Endothelial cell of umbilical vein (primary cell): ENCODE measurements around the gene PLA2G4C. TPM values are rescaled to one million over a fixed set of nuclear protein-coding genes. Genes with fewer than 3 reads are reported as not detected.

Experiments
- BruUV-seq: library from RNA; stranded (reverse); fragments of 400-500 nt; replicated peaks from 2 replicates; lab custom pipeline; 2021; lab: Mats Ljungman, UMichigan
- CTCF ChIA-PET: fragments of 300-600, 350-600 bp; sonication (Branson Sonifier 250); formaldehyde crosslinking; loops from one replicate; lab custom pipeline; 2021; ENCODE audit warnings: antibody characterized with exemption, inconsistent platforms; lab: Charles Lee
- POLR2A ChIA-PET: fragments of 300-600, 350-600 bp; sonication (Branson Sonifier 250); formaldehyde crosslinking; loops from one replicate; lab custom pipeline; 2021; ENCODE audit warnings: antibody characterized with exemption, inconsistent platforms; lab: Charles Lee
- DNase-seq: peaks from one replicate; pipeline ENCODE4 v3.0.0-alpha.2; 2011; ENCODE audit warnings: low read depth, low spot score
- FAIRE-seq: peaks from 2 replicates; lab custom pipeline; 2011; peaks lifted over from hg19 to GRCh38; lab: Jason Lieb, UNC
- H2AFZ ChIP-seq: 2 replicates; pipeline ENCODE4 v1.6.0; 2012; ENCODE audit warnings: low read depth, low read length, control low read depth, inconsistent platforms
- H3K27ac ChIP-seq: 2 replicates; pipeline ENCODE4 v1.5.1; 2011; ENCODE audit warnings: low read depth, mild to moderate bottlenecking, control low read depth, low read length, moderate library complexity; ENCODE audit not compliant: insufficient read depth
- H3K27me3 ChIP-seq, 2 experiments: 2 replicates each; pipeline versions ENCODE4 v1.6.0 to v1.6.1; 2011; ENCODE audit warnings: low read length in 2 of 2, mixed read lengths in 1 of 2; ENCODE audit not compliant: control insufficient read depth in 2 of 2, insufficient read depth in 2 of 2
- H3K36me3 ChIP-seq, 2 experiments: 2 replicates in 1 of 2; 3 replicates in 1 of 2; pipeline ENCODE4 v1.5.1; 2011; ENCODE audit warnings: low read length in 2 of 2, mild to moderate bottlenecking in 1 of 2, moderate library complexity in 1 of 2; ENCODE audit not compliant: control insufficient read depth in 2 of 2, insufficient read depth in 2 of 2; ENCODE audit errors: extremely low read depth in 1 of 2
- H3K4me1 ChIP-seq: 3 replicates; pipeline ENCODE4 v1.5.1; 2011; ENCODE audit warnings: mild to moderate bottlenecking, low read length; ENCODE audit not compliant: control insufficient read depth, insufficient read depth; ENCODE audit errors: extremely low read depth
- H3K4me2 ChIP-seq: 2 replicates; pipeline ENCODE4 v1.6.1; 2011; ENCODE audit warnings: low read length, control low read depth, mixed read lengths; ENCODE audit not compliant: insufficient read depth
- H3K4me3 ChIP-seq, 3 experiments: fragments of 200-600 bp in 1 of 3; sonication (generic), shearing (Covaris generic) in 1 of 3; replicated peaks in 1 of 3; 2 replicates each; pipeline ENCODE4 v1.5.1; 2011 to 2016; ENCODE audit warnings: control low read depth in 3 of 3, low read length in 3 of 3, mild to moderate bottlenecking in 2 of 3, inconsistent platforms in 1 of 3, low read depth in 1 of 3, moderate library complexity in 1 of 3; ENCODE audit not compliant: insufficient read depth in 1 of 3
- H3K79me2 ChIP-seq: 2 replicates; pipeline ENCODE4 v1.6.0; 2012; ENCODE audit warnings: low read length, inconsistent platforms; ENCODE audit not compliant: control insufficient read depth, insufficient read depth
- H3K9ac ChIP-seq: replicated peaks from 2 replicates; pipeline ENCODE3; 2011; ENCODE audit warnings: low read length, control low read depth; ENCODE audit not compliant: insufficient read depth; ENCODE audit errors: extremely low read depth
- H3K9me1 ChIP-seq: replicated peaks from 3 replicates; pipeline ENCODE4 v1.6.0; 2011; ENCODE audit warnings: mild to moderate bottlenecking, low read length; ENCODE audit not compliant: control insufficient read depth, insufficient read depth; ENCODE audit errors: extremely low read depth
- H3K9me3 ChIP-seq: replicated peaks from 2 replicates; pipeline ENCODE4 v1.5.1; 2012; ENCODE audit warnings: low read length, inconsistent platforms; ENCODE audit not compliant: control insufficient read depth, insufficient read depth
- H4K20me1 ChIP-seq: replicated peaks from 2 replicates; pipeline ENCODE3; 2011; ENCODE audit warnings: mild to moderate bottlenecking, low read length; ENCODE audit not compliant: control insufficient read depth, insufficient read depth; ENCODE audit errors: extremely low read depth
- EZH2 ChIP-seq: IDR thresholded peaks from 2 replicates; pipeline ENCODE4 v1.6.1; 2012; ENCODE audit warnings: borderline replicate concordance, low read depth, mild to moderate bottlenecking, moderate library complexity, low read length, inconsistent platforms; ENCODE audit not compliant: severe bottlenecking
- FOS ChIP-seq: IDR thresholded peaks from 2 replicates; pipeline ENCODE4 v1.6.1; 2011; ENCODE audit warnings: mild to moderate bottlenecking, low read length, moderate library complexity, borderline replicate concordance; ENCODE audit not compliant: insufficient read depth
- GATA2 ChIP-seq: IDR thresholded peaks from 2 replicates; pipeline ENCODE4 v1.7.0; 2011; ENCODE audit warnings: low read depth, mild to moderate bottlenecking, moderate library complexity, mixed read lengths, low read length; ENCODE audit not compliant: insufficient read length, insufficient read depth
- JUN ChIP-seq: IDR thresholded peaks from 2 replicates; pipeline ENCODE4 v1.6.1; 2011; ENCODE audit warnings: borderline replicate concordance, low read depth; ENCODE audit not compliant: insufficient read length, insufficient read depth
- MYC ChIP-seq: IDR thresholded peaks from one replicate; pipeline ENCODE4 v1.6.1; 2011; ENCODE audit warnings: mild to moderate bottlenecking, low read depth, low read length
- POLR2A ChIP-seq: IDR thresholded peaks from 2 replicates; pipeline ENCODE4 v1.6.1; 2012; ENCODE audit warnings: low read depth, mild to moderate bottlenecking, control low read depth, low read length
- POLR2AphosphoS5 ChIP-seq: IDR thresholded peaks from 2 replicates; pipeline ENCODE4 v1.6.1; 2012; ENCODE audit warnings: low read depth, mild to moderate bottlenecking, control low read depth, low read length, moderate library complexity; ENCODE audit not compliant: insufficient read depth
- dilution Hi-C: fragments of 300-500 bp; cut with MboI; formaldehyde crosslinking; loops from one replicate; pipeline ENCODE4 v1.15.0; 2019; ENCODE audit warnings: low sequenced_read_pairs; ENCODE audit not compliant: extremely low pct_ligation_motif_present
- intact Hi-C: fragments of 100-400 bp; cut with micrococcal nuclease; formaldehyde crosslinking; loops from one replicate; pipeline ENCODE4 v1.10.0; 2022
- polyA plus RNA-seq, 4 experiments: library from polyadenylated mRNA; depleted of rRNA in 3 of 4; stranded (reverse) in 3 of 4; unstranded in 1 of 4; fragments of >200 nt; gene quantifications; 2 replicates each; pipeline versions ENCODE4 v1.2.1 to v1.2.3, GENCODE V29; 2011 to 2012; ENCODE audit warnings: missing spikeins in 1 of 4
- total RNA-seq: library from RNA; stranded (reverse); gene quantifications from 2 replicates; pipeline ENCODE4 v1.2.3, GENCODE V29; 2021
- TF ChIP-seq, protein P1 (sequence below): IDR thresholded peaks from 2 replicates; pipeline ENCODE4 v1.6.1; 2011; ENCODE audit not compliant: insufficient read depth, insufficient read length
- TF ChIP-seq, protein P2 (sequence below), 2 donors: IDR thresholded peaks; 1 replicate in 1 of 2; 2 replicates in 1 of 2; pipeline ENCODE4 v1.5.1; 2011; ENCODE audit warnings: low read length in 2 of 2, mild to moderate bottlenecking in 2 of 2, moderate library complexity in 2 of 2, control low read depth in 1 of 2, inconsistent platforms in 1 of 2, low read depth in 1 of 2; ENCODE audit not compliant: insufficient read depth in 1 of 2; ENCODE audit errors: extremely low read depth in 1 of 2

PLA2G4C gene
- total and polyA plus RNA-seq, 2 donors (not counting 3 experiments of a cell fraction or from before 2014, with no cell fraction given), result 53.1 to 63.4 TPM

DNA sequence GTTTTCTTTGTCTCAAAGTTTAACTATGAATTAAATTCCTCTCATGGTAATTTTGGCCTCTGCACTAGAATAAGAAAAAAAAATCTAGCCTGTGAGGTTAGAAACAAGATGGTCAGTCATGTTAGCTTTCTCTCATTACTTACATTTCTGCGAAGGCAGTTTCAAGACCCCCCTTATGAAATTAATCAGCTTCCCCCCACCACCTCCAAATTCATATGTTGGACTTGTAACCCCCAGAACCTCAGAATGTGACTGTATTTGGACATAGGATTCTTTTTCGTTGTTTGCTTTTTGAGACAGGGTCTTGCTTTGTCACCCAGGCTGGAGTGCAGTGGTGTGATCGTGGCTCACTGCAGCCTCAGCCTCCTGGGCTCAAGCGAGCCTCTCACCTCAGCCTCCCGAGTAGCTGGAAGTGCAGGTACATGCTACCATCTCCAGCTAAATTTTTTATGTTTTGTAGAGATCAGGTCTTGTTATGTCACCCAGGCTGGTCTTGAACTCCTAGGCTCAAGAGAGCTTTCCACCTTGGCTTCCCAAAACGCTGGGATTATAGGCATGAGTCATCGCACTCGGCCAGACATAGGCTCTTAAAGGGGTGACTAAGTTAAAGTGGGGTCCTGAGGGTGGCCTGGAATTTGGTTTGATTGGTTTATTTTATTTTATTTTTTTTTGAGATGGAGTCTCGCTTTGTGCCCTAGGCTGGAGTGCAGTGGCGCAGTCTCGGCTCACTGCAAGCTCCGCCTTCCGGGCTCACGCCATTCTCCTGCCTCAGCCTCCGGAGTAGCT is 1.4 kb downstream of the PLA2G4C start:
- Histone ChIP-seq H3K79me2 (no peaks in the 10 kb centered on the region), H3K27me3 (no peaks in the 10 kb centered on the region), H2AFZ (no peak overlapping the region), H3K9ac (no peak overlapping the region), H3K36me3 (no peaks in the 10 kb centered on the region), H3K4me2 (no peak overlapping the region), H3K9me3 (no peaks in the 10 kb centered on the region), H3K27ac (no peak overlapping the region), H3K4me1 (peaks cover 32% of the 10 kb centered on the region), H4K20me1 (no peaks in the 10 kb centered on the region), H3K9me1 (no peaks in the 10 kb centered on the region), H3K4me3 (no peak overlapping the region)
- dilution Hi-C loops (no loop called here), intact Hi-C loops (no loop called here)
- no TSS peak for BruUV-seq
- DNase-seq, result no peak
- ChIA-PET POLR2A (no interaction called here), CTCF (interaction anchor here (1.4 to 12.8 kb wide), 5 partner anchors 10 to 150 kb away, joined by 11 to 229 read pairs (median 15); no protein-coding TSS in a partner anchor)
- FAIRE-seq, result no peak
- TF ChIP-seq FOS, result no peak
- TF ChIP-seq, protein P1, sequence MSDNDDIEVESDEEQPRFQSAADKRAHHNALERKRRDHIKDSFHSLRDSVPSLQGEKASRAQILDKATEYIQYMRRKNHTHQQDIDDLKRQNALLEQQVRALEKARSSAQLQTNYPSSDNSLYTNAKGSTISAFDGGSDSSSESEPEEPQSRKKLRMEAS, result no peak
- peak; percentile 21 for TF ChIP-seq JUN

DNA sequence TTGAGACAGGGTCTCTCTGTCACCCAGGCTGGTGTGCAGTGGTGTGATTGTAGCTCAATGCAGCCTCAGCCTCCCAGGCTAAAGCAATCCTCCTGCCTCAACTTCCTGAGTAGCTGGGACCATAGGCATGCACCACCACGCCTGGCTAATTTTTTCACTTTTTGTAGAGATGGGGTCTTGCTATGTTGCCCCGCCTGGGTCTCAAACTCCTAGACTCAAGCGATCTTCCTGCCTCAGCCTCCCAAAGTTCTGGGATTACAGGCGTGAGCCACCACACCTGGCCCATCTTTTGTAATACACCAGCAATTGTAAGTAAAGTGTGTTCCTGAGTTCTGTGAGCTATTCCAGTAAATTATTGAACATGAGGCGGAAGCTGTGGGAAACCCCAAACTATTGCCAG is 6.7 kb downstream of the PLA2G4C start:
- H4K20me1 ChIP-seq, result no peaks in the 10 kb centered on the region
- DNase-seq (no peak), FAIRE-seq (no peak)
- no peak overlapping the region for H3K27ac ChIP-seq
- H3K9me1 ChIP-seq, result no peaks in the 10 kb centered on the region
- no TSS peak for BruUV-seq
- H3K4me1 ChIP-seq, result peaks cover 12% of the 10 kb centered on the region
- H3K4me3 ChIP-seq, result no peak overlapping the region
- no peaks in the 10 kb centered on the region for H3K79me2 ChIP-seq
- no peaks in the 10 kb centered on the region for H3K27me3 ChIP-seq
- no peak overlapping the region for H2AFZ ChIP-seq
- no peaks in the 10 kb centered on the region for H3K36me3 ChIP-seq
- no peaks in the 10 kb centered on the region for H3K9me3 ChIP-seq
- CTCF ChIA-PET, result interaction anchor here (1.0 to 12.8 kb wide), 6 partner anchors 21 to 230 kb away, joined by 3 to 229 read pairs (median 9); no protein-coding TSS in a partner anchor
- TF ChIP-seq, protein P2, sequence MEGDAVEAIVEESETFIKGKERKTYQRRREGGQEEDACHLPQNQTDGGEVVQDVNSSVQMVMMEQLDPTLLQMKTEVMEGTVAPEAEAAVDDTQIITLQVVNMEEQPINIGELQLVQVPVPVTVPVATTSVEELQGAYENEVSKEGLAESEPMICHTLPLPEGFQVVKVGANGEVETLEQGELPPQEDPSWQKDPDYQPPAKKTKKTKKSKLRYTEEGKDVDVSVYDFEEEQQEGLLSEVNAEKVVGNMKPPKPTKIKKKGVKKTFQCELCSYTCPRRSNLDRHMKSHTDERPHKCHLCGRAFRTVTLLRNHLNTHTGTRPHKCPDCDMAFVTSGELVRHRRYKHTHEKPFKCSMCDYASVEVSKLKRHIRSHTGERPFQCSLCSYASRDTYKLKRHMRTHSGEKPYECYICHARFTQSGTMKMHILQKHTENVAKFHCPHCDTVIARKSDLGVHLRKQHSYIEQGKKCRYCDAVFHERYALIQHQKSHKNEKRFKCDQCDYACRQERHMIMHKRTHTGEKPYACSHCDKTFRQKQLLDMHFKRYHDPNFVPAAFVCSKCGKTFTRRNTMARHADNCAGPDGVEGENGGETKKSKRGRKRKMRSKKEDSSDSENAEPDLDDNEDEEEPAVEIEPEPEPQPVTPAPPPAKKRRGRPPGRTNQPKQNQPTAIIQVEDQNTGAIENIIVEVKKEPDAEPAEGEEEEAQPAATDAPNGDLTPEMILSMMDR (IDR thresholded peaks at IDR 0.05; ENCODE audit: extremely low read depth in 1 of 2, insufficient read depth in 1 of 2, low read depth in 1 of 2, low read length in 2 of 2), result no peak
- TF ChIP-seq JUN (no peak), POLR2A (no peak), EZH2 (no peak), FOS (no peak), MYC (no peak), GATA2 (no peak), POLR2AphosphoS5 (no peak)
- TF ChIP-seq, protein P1, result no peak
- dilution Hi-C loops (no loop called here), intact Hi-C loops (no loop called here)
- no peak overlapping the region for H3K4me2 ChIP-seq
- H3K9ac ChIP-seq, result no peak overlapping the region
- POLR2A ChIA-PET, result no interaction called here
